ENCODE measurements around the gene DMRTC1B.
"Not testable (repeated sequence)": the region's sequence is repeated elsewhere in the genome, so short reads cannot be mapped to it uniquely, and the experiment has no call there.

GRCh38 chrX:72808110-72808509 lies 31.4 kb downstream of the DMRTC1B start, which contains the start of gene FAM236D:
- TF ChIP-seq CTCF, POLR2A (IDR thresholded peaks at IDR 0.05): not testable (repeated sequence)
